SU-DHL-6 (cell line): ENCODE measurements around the gene NUP205.
"Not testable (repeated sequence)": the region's sequence is repeated elsewhere in the genome, so short reads cannot be mapped to it uniquely, and the experiment has no call there.

ENCODE experiments used
- CTCF ChIP-seq: fragments of 200-600 bp; sonication (generic); IDR thresholded peaks from one replicate; pipeline ENCODE4 v1.5.1; 2017; ENCODE audit warnings: antibody characterized with exemption, mild to moderate bottlenecking, low read length, moderate library complexity; ENCODE audit not compliant: insufficient read depth, poor library complexity, severe bottlenecking
- EZH2phosphoT487 ChIP-seq: fragments of 200-600 bp; sonication (generic), shearing (Covaris generic); conservative IDR thresholded peaks from 2 replicates; pipeline ENCODE4 v1.6.1; 2018; ENCODE audit warnings: mild to moderate bottlenecking, antibody characterized with exemption, low read length, moderate library complexity, mixed read lengths

GRCh38 chr7:135639690-135640089 is 82.0 kb downstream of the NUP205 start:
- TF ChIP-seq CTCF, EZH2phosphoT487: not testable (repeated sequence)
